ENCODE results near the gene PPM1G.

Gene PPM1G

GRCh38 chr2:27350106-27350693, 59.2 kb downstream of the PPM1G start:
- TF ChIP-seq GATA3 (IDR thresholded peaks at IDR 0.05; ENCODE audit: low read depth, low read length) (no peak), GATA2 (IDR thresholded peaks at IDR 0.05; ENCODE audit: low read depth, low read length) (no peak)

- TF ChIP-seq GATA3 (IDR thresholded peaks at IDR 0.05; ENCODE audit: low read depth, low read length): no peak
- TF ChIP-seq GATA2 (IDR thresholded peaks at IDR 0.05; ENCODE audit: low read depth, low read length): no peak
Measured at GRCh38 chr2:27347641-27348040, 61.8 kb downstream of the PPM1G start.

- TF ChIP-seq GATA3 (IDR thresholded peaks at IDR 0.05; ENCODE audit: low read depth, low read length) (no peak), GATA2 (IDR thresholded peaks at IDR 0.05; ENCODE audit: low read depth, low read length) (no peak)
Measured at GRCh38 chr2:27336173-27336572, 73.2 kb downstream of the PPM1G start.

- TF ChIP-seq GATA3 (IDR thresholded peaks at IDR 0.05; ENCODE audit: low read depth, low read length) (no peak), GATA2 (IDR thresholded peaks at IDR 0.05; ENCODE audit: low read depth, low read length) (no peak)
Measured at GRCh38 chr2:27335311-27335710, 74.1 kb downstream of the PPM1G start.

Data from SH-SY5Y (cell line).